Ishikawa (cell line): ENCODE results near the gene ATP13A1.

Experiments
- CEBPB ChIP-seq: IDR thresholded peaks from 2 replicates; pipeline ENCODE4 v1.6.1; 2012
- EGR1 ChIP-seq: IDR thresholded peaks from 2 replicates; pipeline ENCODE4 v1.6.1; 2012
- EP300 ChIP-seq: IDR thresholded peaks from 2 replicates; pipeline ENCODE4 v1.6.1; 2012; ENCODE audit warnings: borderline replicate concordance
- RAD21 ChIP-seq: IDR thresholded peaks from 2 replicates; pipeline ENCODE4 v1.6.1; 2012; ENCODE audit warnings: low read depth
- TAF1 ChIP-seq: IDR thresholded peaks from 2 replicates; pipeline ENCODE4 v1.6.1; 2012; ENCODE audit warnings: low read depth, mild to moderate bottlenecking
- TCF12 ChIP-seq: IDR thresholded peaks from 2 replicates; pipeline ENCODE4 v1.6.1; 2012; ENCODE audit warnings: low read depth
- TEAD4 ChIP-seq: IDR thresholded peaks from 2 replicates; pipeline ENCODE4 v1.6.1; 2012
- YY1 ChIP-seq: IDR thresholded peaks from 2 replicates; pipeline ENCODE4 v1.6.1; 2012; ENCODE audit warnings: low read depth
- TF ChIP-seq, protein P1 (sequence below): IDR thresholded peaks from 2 replicates; pipeline ENCODE4 v1.6.1; 2012
- TF ChIP-seq, protein P2 (sequence below): IDR thresholded peaks from 2 replicates; pipeline ENCODE4 v1.6.1; 2012; ENCODE audit warnings: low read depth, mild to moderate bottlenecking

DNA sequence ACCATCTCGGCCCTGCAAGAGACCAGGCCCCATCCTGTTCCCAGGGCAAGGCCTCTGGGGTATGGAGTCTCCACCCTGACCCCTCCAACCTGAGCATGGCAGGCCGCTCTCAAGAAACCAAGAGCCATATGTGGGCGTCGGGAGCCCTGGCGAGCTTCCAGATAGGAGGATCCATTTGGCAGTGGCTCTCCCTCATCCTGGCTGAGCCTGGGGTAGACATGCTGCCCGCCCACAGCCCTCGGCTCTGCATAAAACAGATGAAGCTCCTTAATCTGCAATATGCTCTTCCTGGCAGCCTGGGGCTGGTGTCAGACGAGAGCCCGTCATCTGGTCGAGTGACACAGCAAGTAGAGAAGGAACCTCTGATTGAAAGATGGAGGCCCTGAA is 6.1 kb downstream of the ATP13A1 start:
- no peak for TF ChIP-seq TCF12
- TF ChIP-seq, protein P1, sequence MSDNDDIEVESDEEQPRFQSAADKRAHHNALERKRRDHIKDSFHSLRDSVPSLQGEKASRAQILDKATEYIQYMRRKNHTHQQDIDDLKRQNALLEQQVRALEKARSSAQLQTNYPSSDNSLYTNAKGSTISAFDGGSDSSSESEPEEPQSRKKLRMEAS, result no peak
- no peak for TF ChIP-seq TAF1
- no peak for TF ChIP-seq TEAD4
- TF ChIP-seq, protein P2, sequence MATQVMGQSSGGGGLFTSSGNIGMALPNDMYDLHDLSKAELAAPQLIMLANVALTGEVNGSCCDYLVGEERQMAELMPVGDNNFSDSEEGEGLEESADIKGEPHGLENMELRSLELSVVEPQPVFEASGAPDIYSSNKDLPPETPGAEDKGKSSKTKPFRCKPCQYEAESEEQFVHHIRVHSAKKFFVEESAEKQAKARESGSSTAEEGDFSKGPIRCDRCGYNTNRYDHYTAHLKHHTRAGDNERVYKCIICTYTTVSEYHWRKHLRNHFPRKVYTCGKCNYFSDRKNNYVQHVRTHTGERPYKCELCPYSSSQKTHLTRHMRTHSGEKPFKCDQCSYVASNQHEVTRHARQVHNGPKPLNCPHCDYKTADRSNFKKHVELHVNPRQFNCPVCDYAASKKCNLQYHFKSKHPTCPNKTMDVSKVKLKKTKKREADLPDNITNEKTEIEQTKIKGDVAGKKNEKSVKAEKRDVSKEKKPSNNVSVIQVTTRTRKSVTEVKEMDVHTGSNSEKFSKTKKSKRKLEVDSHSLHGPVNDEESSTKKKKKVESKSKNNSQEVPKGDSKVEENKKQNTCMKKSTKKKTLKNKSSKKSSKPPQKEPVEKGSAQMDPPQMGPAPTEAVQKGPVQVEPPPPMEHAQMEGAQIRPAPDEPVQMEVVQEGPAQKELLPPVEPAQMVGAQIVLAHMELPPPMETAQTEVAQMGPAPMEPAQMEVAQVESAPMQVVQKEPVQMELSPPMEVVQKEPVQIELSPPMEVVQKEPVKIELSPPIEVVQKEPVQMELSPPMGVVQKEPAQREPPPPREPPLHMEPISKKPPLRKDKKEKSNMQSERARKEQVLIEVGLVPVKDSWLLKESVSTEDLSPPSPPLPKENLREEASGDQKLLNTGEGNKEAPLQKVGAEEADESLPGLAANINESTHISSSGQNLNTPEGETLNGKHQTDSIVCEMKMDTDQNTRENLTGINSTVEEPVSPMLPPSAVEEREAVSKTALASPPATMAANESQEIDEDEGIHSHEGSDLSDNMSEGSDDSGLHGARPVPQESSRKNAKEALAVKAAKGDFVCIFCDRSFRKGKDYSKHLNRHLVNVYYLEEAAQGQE, result no peak
- TF ChIP-seq CEBPB, result no peak
- TF ChIP-seq EP300, result no peak
- TF ChIP-seq EGR1, result no peak
- no peak for TF ChIP-seq YY1
- no peak for TF ChIP-seq RAD21
